MM.1S (cell line): ENCODE measurements around the gene LAMA4.

Experiments
- DNase-seq: peaks from one replicate; pipeline ENCODE4 v3.0.0-alpha.2; 2015
- H2AFZ ChIP-seq: fragments of 300-600 bp; sonication (generic); 2 replicates; pipeline ENCODE4 v1.6.0; 2016; ENCODE audit warnings: antibody characterized with exemption, low read length
- H3F3A ChIP-seq: fragments of 300-600 bp; sonication (generic); 2 replicates; pipeline ENCODE4 v1.6.1; 2016; ENCODE audit warnings: mild to moderate bottlenecking, antibody characterized with exemption, low read length, moderate library complexity, mixed read lengths; ENCODE audit not compliant: insufficient read depth
- H3K27ac ChIP-seq: fragments of 300-600 bp; sonication (generic); 2 replicates; pipeline ENCODE4 v1.5.1; 2016; ENCODE audit warnings: mild to moderate bottlenecking, low read length
- H3K27me3 ChIP-seq: fragments of 300-600 bp; sonication (generic); replicated peaks from 2 replicates; pipeline ENCODE4 v1.6.0; 2016; ENCODE audit warnings: low read length; ENCODE audit not compliant: insufficient read depth
- H3K36me3 ChIP-seq: fragments of 300-600 bp; sonication (generic); replicated peaks from 2 replicates; pipeline ENCODE4 v1.6.1; 2016; ENCODE audit warnings: mild to moderate bottlenecking, low read length, mixed read lengths; ENCODE audit not compliant: insufficient read depth
- H3K4me1 ChIP-seq: fragments of 300-600 bp; sonication (generic); 2 replicates; pipeline ENCODE4 v1.6.1; 2016; ENCODE audit warnings: low read length, mixed read lengths
- H3K4me2 ChIP-seq: fragments of 300-600 bp; sonication (generic); 2 replicates; pipeline ENCODE4 v1.6.0; 2016; ENCODE audit warnings: low read depth, low read length
- H3K4me3 ChIP-seq: fragments of 300-600 bp; sonication (generic); 2 replicates; pipeline ENCODE4 v1.5.1; 2016; ENCODE audit warnings: low read length, mixed read lengths
- H3K79me2 ChIP-seq: fragments of 300-600 bp; sonication (generic); 2 replicates; pipeline ENCODE4 v1.6.1; 2016; ENCODE audit warnings: mixed run types, low read length, mixed read lengths
- H3K9ac ChIP-seq: fragments of 300-600 bp; sonication (generic); 2 replicates; pipeline ENCODE4 v1.6.1; 2016; ENCODE audit warnings: low read length, mixed read lengths
- H3K9me2 ChIP-seq: fragments of 300-600 bp; sonication (generic); replicated peaks from 2 replicates; pipeline ENCODE4 v1.6.1; 2016; ENCODE audit warnings: mild to moderate bottlenecking, low read length, mixed read lengths; ENCODE audit not compliant: insufficient read depth
- H3K9me3 ChIP-seq: fragments of 300-600 bp; sonication (generic); replicated peaks from 2 replicates; pipeline ENCODE4 v1.6.1; 2016; ENCODE audit warnings: mild to moderate bottlenecking, low read length, mixed read lengths; ENCODE audit not compliant: insufficient read depth
- H4K20me1 ChIP-seq: fragments of 300-600 bp; sonication (generic); 2 replicates; pipeline ENCODE4 v1.6.1; 2016; ENCODE audit warnings: mild to moderate bottlenecking, low read length, moderate library complexity, mixed read lengths; ENCODE audit not compliant: insufficient read depth
- CTCF ChIP-seq: fragments of 300-600 bp; sonication (generic); IDR thresholded peaks from 2 replicates; pipeline ENCODE4 v1.5.1; 2016; ENCODE audit warnings: antibody characterized with exemption, low read length, mixed read lengths
- EZH2 ChIP-seq: fragments of 300-600 bp; sonication (generic); optimal IDR thresholded peaks from 2 replicates; pipeline ENCODE3; 2017; ENCODE audit warnings: low read depth, mild to moderate bottlenecking, antibody characterized with exemption, low read length, mixed read lengths
- EZH2phosphoT487 ChIP-seq: fragments of 300-600 bp; sonication (generic); IDR thresholded peaks from 2 replicates; pipeline ENCODE4 v1.6.1; 2018; ENCODE audit warnings: antibody characterized with exemption, low read length

The LAMA4 gene

GRCh38 chr6:112245511-112246203, 8.7 kb downstream of the LAMA4 start:
- DNase-seq: no peak
- no peak overlapping the region for H3K9ac ChIP-seq
- no peaks in the 10 kb centered on the region for H3K27me3 ChIP-seq
- H3K4me1 ChIP-seq: no peaks in the 10 kb centered on the region
- H3K4me2 ChIP-seq: no peak overlapping the region
- no peaks in the 10 kb centered on the region for H4K20me1 ChIP-seq
- H3K36me3 ChIP-seq: no peaks in the 10 kb centered on the region
- no peak for TF ChIP-seq EZH2
- TF ChIP-seq CTCF: no peak
- H3K79me2 ChIP-seq: no peaks in the 10 kb centered on the region
- H3K9me2 ChIP-seq: no peaks in the 10 kb centered on the region
- H3K27ac ChIP-seq: no peak overlapping the region
- no peaks in the 10 kb centered on the region for H3K9me3 ChIP-seq
- no peaks in the 10 kb centered on the region for H3F3A ChIP-seq
- no peak overlapping the region for H3K4me3 ChIP-seq
- H2AFZ ChIP-seq: no peak overlapping the region

GRCh38 chr6:112243861-112244827, 10.2 kb downstream of the LAMA4 start:
- H3K9me3 ChIP-seq: no peaks in the 10 kb centered on the region
- TF ChIP-seq EZH2phosphoT487 (no peak), EZH2 (no peak), CTCF (no peak)
- no peaks in the 10 kb centered on the region for H3K9me2 ChIP-seq
- H3K27me3 ChIP-seq: no peaks in the 10 kb centered on the region
- H3K4me1 ChIP-seq: no peaks in the 10 kb centered on the region
- DNase-seq: no peak
- no peak overlapping the region for H3K9ac ChIP-seq
- no peaks in the 10 kb centered on the region for H3K79me2 ChIP-seq
- H3K36me3 ChIP-seq: no peaks in the 10 kb centered on the region
- no peak overlapping the region for H3K27ac ChIP-seq
- H3K4me3 ChIP-seq: no peak overlapping the region
- H3F3A ChIP-seq: no peaks in the 10 kb centered on the region
- no peak overlapping the region for H2AFZ ChIP-seq
- no peaks in the 10 kb centered on the region for H4K20me1 ChIP-seq
- H3K4me2 ChIP-seq: no peak overlapping the region

GRCh38 chr6:112241820-112242429, 12.4 kb downstream of the LAMA4 start:
- no peaks in the 10 kb centered on the region for H3K27me3 ChIP-seq
- H3K4me3 ChIP-seq: no peak overlapping the region
- TF ChIP-seq EZH2phosphoT487 (no peak), EZH2 (no peak), CTCF (no peak)
- no peak overlapping the region for H3K9ac ChIP-seq
- H3K9me3 ChIP-seq: no peaks in the 10 kb centered on the region
- no peaks in the 10 kb centered on the region for H4K20me1 ChIP-seq
- no peak for DNase-seq
- no peaks in the 10 kb centered on the region for H3K9me2 ChIP-seq
- no peak overlapping the region for H3K27ac ChIP-seq
- H3K4me2 ChIP-seq: no peak overlapping the region
- H3F3A ChIP-seq: no peaks in the 10 kb centered on the region
- no peaks in the 10 kb centered on the region for H3K79me2 ChIP-seq
- H2AFZ ChIP-seq: no peak overlapping the region
- no peaks in the 10 kb centered on the region for H3K36me3 ChIP-seq
- H3K4me1 ChIP-seq: no peaks in the 10 kb centered on the region
